Measurements from ENCODE around the gene RAB15.

GRCh38 chr14:64946310-64947045 is 25.7 kb downstream of the RAB15 start:
- TF ChIP-seq CTCF (IDR thresholded peaks at IDR 0.05; ENCODE audit: low read depth, low read length): no peak
- no peak for TF ChIP-seq EZH2phosphoT487 (IDR thresholded peaks at IDR 0.05; ENCODE audit: low read depth)
